Transverse colon (tissue), 4 donors: ENCODE data around the gene FAM210A. TPM values are rescaled to one million over a fixed set of nuclear protein-coding genes. Genes with fewer than 3 reads are reported as not detected.

Experiments
- DNase-seq: peaks from one replicate; pipeline ENCODE4 v3.0.0-alpha.2; 2019
- H3K27ac ChIP-seq, 4 donors: fragments of 200-600 bp; sonication (generic); 2 replicates each; pipeline ENCODE4 v1.5.1; 2016 to 2018; ENCODE audit warnings: inconsistent platforms in 4 of 4
- H3K27me3 ChIP-seq: fragments of 200-600 bp; sonication (generic); 2 replicates; pipeline ENCODE4 v1.5.1; 2017; ENCODE audit warnings: inconsistent platforms
- H3K36me3 ChIP-seq, 4 donors: fragments of 200-600 bp; sonication (generic); 2 replicates each; pipeline ENCODE4 v1.5.1; 2017 to 2019; ENCODE audit warnings: inconsistent platforms in 4 of 4
- H3K4me1 ChIP-seq, 4 donors: fragments of 200-600 bp; sonication (generic); 2 replicates each; pipeline ENCODE4 v1.5.1; 2017 to 2020; ENCODE audit warnings: inconsistent platforms in 4 of 4
- H3K4me3 ChIP-seq, 4 donors: fragments of 200-600 bp; sonication (generic); 1 replicate in 1 of 4; 2 replicates in 3 of 4; pipeline versions ENCODE4 v1.5.1 to v1.6.1; 2017 to 2019; ENCODE audit warnings: inconsistent platforms in 4 of 4
- H3K9me3 ChIP-seq, 2 donors: fragments of 200-600 bp; sonication (generic); 2 replicates each; pipeline ENCODE4 v1.5.1; 2017 to 2019; ENCODE audit warnings: inconsistent platforms in 2 of 2
- EP300 ChIP-seq: sonication (generic); formaldehyde crosslinking; IDR thresholded peaks from one replicate; pipeline ENCODE4 v1.6.1; 2017; ENCODE audit warnings: antibody characterized with exemption, low read depth
- POLR2A ChIP-seq: fragments of 450-650 bp; IDR thresholded peaks from one replicate; pipeline ENCODE4 v1.6.1; 2016; ENCODE audit warnings: antibody characterized with exemption, mild to moderate bottlenecking, moderate library complexity
- POLR2AphosphoS5 ChIP-seq, 3 donors: sonication (generic); formaldehyde crosslinking; IDR thresholded peaks; one replicate each; pipeline ENCODE4 v1.6.1; 2016; ENCODE audit warnings: antibody characterized with exemption in 3 of 3
- WGBS, 2 donors: methylation state at CpG; one replicate each; pipeline ENCODE4 v1.1.5; 2018; ENCODE audit warnings: low coverage in 1 of 2; 5-methylcytosine and 5-hydroxymethylcytosine counted together
- in situ Hi-C, 4 donors: fragments of 200-750 bp; cut with MboI; loops; one replicate each; pipeline versions ENCODE4 v1.15.0 to v1.15.1; 2017; ENCODE audit warnings: low sequenced_read_pairs in 3 of 4, low pct_ligation_motif_present in 1 of 4, low pct_unique_long_range_greater_than_20kb in 1 of 4
- intact Hi-C: fragments of 100-400 bp; cut with DNase I; formaldehyde crosslinking; loops from one replicate; pipeline ENCODE4 v1.15.1; 2023; ENCODE audit warnings: low total_unique reads
- total RNA-seq, 4 donors: library from RNA; depleted of rRNA; stranded (reverse); fragments of >200 nt; gene quantifications; one replicate each; pipeline ENCODE4 v1.1.0, GENCODE V29; 2016
- TF ChIP-seq, protein P1 (sequence below), 5 experiments: fragments of 200-600 bp in 3 of 5; fragments of 450-650 bp in 2 of 5; sonication (generic) in 3 of 5; IDR thresholded peaks; 1 replicate in 2 of 5; 2 replicates in 3 of 5; pipeline ENCODE4 v1.5.1; 2016 to 2017; ENCODE audit warnings: antibody characterized with exemption in 5 of 5, inconsistent platforms in 3 of 5, mild to moderate bottlenecking in 2 of 5, moderate library complexity in 1 of 5

Gene FAM210A
- total RNA-seq, 4 donors from 2014 or later: 0.80 to 12.2 (median 10.2) TPM

DNA sequence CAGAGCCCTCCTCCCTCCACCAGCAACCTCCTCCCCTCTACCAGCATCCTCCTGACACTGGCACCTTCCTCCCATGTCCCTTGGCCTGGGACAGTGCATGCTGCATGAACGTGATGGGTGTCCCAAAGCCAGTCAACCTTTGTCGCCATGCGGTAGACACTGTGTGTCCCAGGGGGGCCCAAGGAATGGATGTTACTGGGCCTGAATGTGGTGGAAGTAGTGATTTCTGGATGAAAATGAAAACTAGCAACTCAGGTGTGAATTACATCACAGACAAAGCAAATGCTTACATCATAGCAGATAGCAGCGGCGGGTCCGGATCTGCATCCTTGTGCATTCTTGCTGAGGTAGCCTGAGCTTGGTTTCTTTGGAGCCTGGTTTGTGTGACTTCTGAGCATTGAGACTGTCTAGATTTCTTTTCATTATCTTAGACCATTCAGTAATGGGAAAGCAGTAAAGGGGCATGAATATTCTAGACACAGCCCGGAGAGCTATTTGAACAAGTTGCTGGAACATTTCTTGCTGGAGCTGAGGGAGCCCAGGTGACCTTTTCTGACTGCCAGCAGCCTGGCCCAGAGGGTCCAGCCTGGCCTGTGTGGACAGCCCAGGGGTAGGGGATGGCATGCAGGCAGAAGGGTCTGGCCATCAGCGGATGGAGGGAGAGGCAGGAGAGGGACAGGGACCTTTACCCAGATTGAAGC, 100.4 kb downstream of the FAM210A start:
- in situ Hi-C loops (loop anchor here in 3 of 4 donors (25.0 kb wide), 2 partner anchors 414 to 514 kb away; partner anchors contain the start of gene LDLRAD4 (in 2 of the 3)), intact Hi-C loops (loop anchor here (5.0 to 10.0 kb wide), 3 partner anchors 94 to 511 kb away; no protein-coding TSS in a partner anchor)
- Histone ChIP-seq H3K27me3 (no peaks in the 10 kb centered on the region), H3K36me3 (no peaks in the 10 kb centered on the region), H3K9me3 (no peaks in the 10 kb centered on the region), H3K4me1 (peaks cover 0 to 10% (median 1%) of the 10 kb centered on the region in 4 donors), H3K27ac (no peak overlapping the region), H3K4me3 (no peak overlapping the region)
- TF ChIP-seq EP300: no peak
- TF ChIP-seq POLR2AphosphoS5 (IDR thresholded peaks at IDR 0.05): no peak
- TF ChIP-seq, protein P1, sequence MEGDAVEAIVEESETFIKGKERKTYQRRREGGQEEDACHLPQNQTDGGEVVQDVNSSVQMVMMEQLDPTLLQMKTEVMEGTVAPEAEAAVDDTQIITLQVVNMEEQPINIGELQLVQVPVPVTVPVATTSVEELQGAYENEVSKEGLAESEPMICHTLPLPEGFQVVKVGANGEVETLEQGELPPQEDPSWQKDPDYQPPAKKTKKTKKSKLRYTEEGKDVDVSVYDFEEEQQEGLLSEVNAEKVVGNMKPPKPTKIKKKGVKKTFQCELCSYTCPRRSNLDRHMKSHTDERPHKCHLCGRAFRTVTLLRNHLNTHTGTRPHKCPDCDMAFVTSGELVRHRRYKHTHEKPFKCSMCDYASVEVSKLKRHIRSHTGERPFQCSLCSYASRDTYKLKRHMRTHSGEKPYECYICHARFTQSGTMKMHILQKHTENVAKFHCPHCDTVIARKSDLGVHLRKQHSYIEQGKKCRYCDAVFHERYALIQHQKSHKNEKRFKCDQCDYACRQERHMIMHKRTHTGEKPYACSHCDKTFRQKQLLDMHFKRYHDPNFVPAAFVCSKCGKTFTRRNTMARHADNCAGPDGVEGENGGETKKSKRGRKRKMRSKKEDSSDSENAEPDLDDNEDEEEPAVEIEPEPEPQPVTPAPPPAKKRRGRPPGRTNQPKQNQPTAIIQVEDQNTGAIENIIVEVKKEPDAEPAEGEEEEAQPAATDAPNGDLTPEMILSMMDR (IDR thresholded peaks at IDR 0.05): no peak
- TF ChIP-seq POLR2A: no peak
- 95 to 100% methylated on average over 3 to 8 of the region's 8 CpGs for WGBS, 2 donors
- no peak for DNase-seq

DNA sequence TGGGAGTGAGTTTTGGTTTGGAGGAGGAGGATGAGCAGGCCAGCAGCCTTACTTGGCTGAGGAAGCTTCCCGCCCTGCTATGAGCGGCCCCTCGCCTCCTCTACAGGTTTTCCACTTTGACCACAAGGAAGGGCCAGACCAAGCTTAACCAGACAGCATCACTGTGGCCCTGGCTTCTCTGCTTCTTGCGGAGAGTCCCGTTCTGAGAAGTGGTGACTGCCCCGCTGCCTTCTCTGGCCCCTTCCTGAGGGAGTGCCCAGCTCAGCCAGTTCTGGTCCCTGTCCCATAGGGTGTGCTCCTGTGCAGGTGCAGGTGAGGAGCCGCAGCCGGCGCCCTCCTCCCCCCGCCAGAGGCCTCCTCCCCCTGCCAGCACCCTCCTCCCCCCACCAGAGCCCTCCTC, 101.0 kb downstream of the FAM210A start:
- Histone ChIP-seq H3K4me3 (no peak overlapping the region), H3K27me3 (no peaks in the 10 kb centered on the region), H3K27ac (no peak overlapping the region), H3K9me3 (no peaks in the 10 kb centered on the region), H3K36me3 (no peaks in the 10 kb centered on the region), H3K4me1 (peaks cover 0 to 10% (median 1%) of the 10 kb centered on the region in 4 donors)
- no peak for DNase-seq
- 91 to 93% methylated on average over 3 to 9 of the region's 10 CpGs for WGBS, 2 donors
- intact Hi-C loops: loop anchor here (5.0 to 10.0 kb wide), 3 partner anchors 93 to 511 kb away; no protein-coding TSS in a partner anchor
- in situ Hi-C loops: loop anchor here in 3 of 4 donors (25.0 kb wide), 2 partner anchors 413 to 513 kb away; partner anchors contain the start of gene LDLRAD4 (in 2 of the 3)
- TF ChIP-seq POLR2A: no peak

DNA sequence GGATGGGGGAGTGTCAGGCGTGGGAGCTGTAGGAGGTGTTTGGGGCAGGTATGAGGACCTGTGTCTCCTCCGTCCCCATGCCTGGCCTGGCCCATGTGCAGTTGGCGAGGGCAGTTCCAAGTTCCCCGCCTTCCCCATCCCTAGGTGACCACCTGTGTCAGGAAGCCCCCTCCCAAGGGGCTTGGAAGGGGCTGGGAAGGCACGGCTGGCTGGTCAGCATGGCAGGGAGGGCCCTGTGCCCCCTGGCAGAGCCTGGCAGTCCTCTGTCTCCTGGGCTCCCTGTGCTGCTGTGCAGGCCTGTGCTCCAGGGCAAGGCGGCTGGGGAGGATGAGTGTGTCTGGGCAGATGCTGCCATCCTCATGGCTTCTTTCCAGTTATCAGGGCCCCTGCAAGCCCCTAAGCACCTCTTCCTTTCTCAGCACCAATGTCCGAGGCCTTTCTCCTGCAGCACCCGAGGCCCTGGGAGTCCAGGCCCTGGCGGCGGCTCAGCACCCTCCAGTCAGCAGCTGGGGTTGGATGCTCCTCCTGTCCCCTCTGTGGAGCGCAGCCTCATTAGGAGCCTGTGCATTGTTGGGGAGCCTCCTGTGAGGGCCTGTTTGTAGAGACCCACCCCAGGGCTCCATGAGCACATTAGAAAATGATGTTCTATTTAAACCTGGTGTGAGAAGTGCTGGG, 101.7 kb downstream of the FAM210A start:
- no peak for DNase-seq

DNA sequence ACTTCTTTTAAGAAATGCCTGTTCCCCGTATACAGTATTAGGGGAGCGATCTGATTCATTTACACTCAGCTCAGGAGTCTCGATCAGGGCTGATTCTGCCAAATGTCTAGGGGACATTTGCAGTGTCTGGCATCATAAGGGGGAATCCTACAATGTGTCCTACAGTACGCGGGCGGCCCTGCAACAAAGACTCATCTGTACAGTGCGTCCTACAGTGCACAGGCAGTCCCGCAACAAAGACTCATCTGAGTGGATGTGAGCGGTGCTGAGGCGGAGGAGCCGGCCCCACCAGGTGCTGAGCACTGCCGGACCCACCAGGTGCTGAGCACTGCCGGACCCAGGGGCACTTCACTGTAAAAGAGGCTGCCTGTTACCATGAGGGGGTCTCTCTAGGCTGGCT, 102.5 kb downstream of the FAM210A start:
- Histone ChIP-seq H3K4me1 (no peaks in the 10 kb centered on the region), H3K9me3 (no peaks in the 10 kb centered on the region), H3K27me3 (no peaks in the 10 kb centered on the region), H3K27ac (no peak overlapping the region), H3K4me3 (no peak overlapping the region), H3K36me3 (no peaks in the 10 kb centered on the region)
- DNase-seq: no peak
- TF ChIP-seq POLR2AphosphoS5 (IDR thresholded peaks at IDR 0.05) (no peak), POLR2A (no peak), EP300 (no peak)
- TF ChIP-seq, protein P1 (IDR thresholded peaks at IDR 0.05): no peak
- WGBS, 2 donors: 92% methylated on average over 11 of the region's 13 CpGs; no CpG with 5 or more reads in 1 of the 2 donors
- in situ Hi-C loops: no loop called here
- intact Hi-C loops: loop anchor here (10.0 kb wide), 1 partner anchor 509 kb away; no protein-coding TSS in a partner anchor

More for the DNA sequence above, 101.7 kb downstream of the FAM210A start:
- Histone ChIP-seq H3K27ac (no peak overlapping the region), H3K4me3 (no peak overlapping the region), H3K36me3 (no peaks in the 10 kb centered on the region), H3K27me3 (no peaks in the 10 kb centered on the region), H3K9me3 (no peaks in the 10 kb centered on the region), H3K4me1 (peaks cover 0 to 7% (median under 1%) of the 10 kb centered on the region in 4 donors)
- WGBS, 2 donors: 93% methylated on average over 11 of the region's 11 CpGs; no CpG with 5 or more reads in 1 of the 2 donors
- in situ Hi-C loops: loop anchor here in 3 of 4 donors (25.0 kb wide), 2 partner anchors 412 to 512 kb away; partner anchors contain the start of gene LDLRAD4 (in 2 of the 3)
- intact Hi-C loops: loop anchor here (5.0 to 10.0 kb wide), 3 partner anchors 92 to 510 kb away; no protein-coding TSS in a partner anchor
- no peak for TF ChIP-seq EP300
- TF ChIP-seq POLR2A: no peak
- no peak for TF ChIP-seq POLR2AphosphoS5 (IDR thresholded peaks at IDR 0.05)
- TF ChIP-seq, protein P1 (IDR thresholded peaks at IDR 0.05): no peak
